Fibroblast of mammary gland (primary cell): Measurements from ENCODE around the gene RAVER1.
"Not testable (repeated sequence)": the region's sequence is repeated elsewhere in the genome, so short reads cannot be mapped to it uniquely, and the experiment has no call there.

Source experiments
- DNase-seq: peaks from one replicate; pipeline ENCODE4 v3.0.0-alpha.2; 2010; ENCODE audit warnings: low read depth
- H3K4me3 ChIP-seq: 2 replicates; pipeline ENCODE4 v1.5.1; 2011; ENCODE audit warnings: low read depth, mild to moderate bottlenecking, low read length, moderate library complexity; ENCODE audit not compliant: control insufficient read depth
- TF ChIP-seq, protein P1 (sequence below): conservative IDR thresholded peaks from 2 replicates; pipeline ENCODE4 v1.5.1; 2011; ENCODE audit warnings: low read depth, low read length, inconsistent platforms; ENCODE audit not compliant: control insufficient read depth, insufficient read depth

The RAVER1 gene

GRCh38 chr19:10288662-10289166, 44.6 kb downstream of the RAVER1 start:
- no peak overlapping the region for H3K4me3 ChIP-seq
- DNase-seq = peak; percentile 45
- TF ChIP-seq, protein P1, sequence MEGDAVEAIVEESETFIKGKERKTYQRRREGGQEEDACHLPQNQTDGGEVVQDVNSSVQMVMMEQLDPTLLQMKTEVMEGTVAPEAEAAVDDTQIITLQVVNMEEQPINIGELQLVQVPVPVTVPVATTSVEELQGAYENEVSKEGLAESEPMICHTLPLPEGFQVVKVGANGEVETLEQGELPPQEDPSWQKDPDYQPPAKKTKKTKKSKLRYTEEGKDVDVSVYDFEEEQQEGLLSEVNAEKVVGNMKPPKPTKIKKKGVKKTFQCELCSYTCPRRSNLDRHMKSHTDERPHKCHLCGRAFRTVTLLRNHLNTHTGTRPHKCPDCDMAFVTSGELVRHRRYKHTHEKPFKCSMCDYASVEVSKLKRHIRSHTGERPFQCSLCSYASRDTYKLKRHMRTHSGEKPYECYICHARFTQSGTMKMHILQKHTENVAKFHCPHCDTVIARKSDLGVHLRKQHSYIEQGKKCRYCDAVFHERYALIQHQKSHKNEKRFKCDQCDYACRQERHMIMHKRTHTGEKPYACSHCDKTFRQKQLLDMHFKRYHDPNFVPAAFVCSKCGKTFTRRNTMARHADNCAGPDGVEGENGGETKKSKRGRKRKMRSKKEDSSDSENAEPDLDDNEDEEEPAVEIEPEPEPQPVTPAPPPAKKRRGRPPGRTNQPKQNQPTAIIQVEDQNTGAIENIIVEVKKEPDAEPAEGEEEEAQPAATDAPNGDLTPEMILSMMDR = no peak

DNA sequence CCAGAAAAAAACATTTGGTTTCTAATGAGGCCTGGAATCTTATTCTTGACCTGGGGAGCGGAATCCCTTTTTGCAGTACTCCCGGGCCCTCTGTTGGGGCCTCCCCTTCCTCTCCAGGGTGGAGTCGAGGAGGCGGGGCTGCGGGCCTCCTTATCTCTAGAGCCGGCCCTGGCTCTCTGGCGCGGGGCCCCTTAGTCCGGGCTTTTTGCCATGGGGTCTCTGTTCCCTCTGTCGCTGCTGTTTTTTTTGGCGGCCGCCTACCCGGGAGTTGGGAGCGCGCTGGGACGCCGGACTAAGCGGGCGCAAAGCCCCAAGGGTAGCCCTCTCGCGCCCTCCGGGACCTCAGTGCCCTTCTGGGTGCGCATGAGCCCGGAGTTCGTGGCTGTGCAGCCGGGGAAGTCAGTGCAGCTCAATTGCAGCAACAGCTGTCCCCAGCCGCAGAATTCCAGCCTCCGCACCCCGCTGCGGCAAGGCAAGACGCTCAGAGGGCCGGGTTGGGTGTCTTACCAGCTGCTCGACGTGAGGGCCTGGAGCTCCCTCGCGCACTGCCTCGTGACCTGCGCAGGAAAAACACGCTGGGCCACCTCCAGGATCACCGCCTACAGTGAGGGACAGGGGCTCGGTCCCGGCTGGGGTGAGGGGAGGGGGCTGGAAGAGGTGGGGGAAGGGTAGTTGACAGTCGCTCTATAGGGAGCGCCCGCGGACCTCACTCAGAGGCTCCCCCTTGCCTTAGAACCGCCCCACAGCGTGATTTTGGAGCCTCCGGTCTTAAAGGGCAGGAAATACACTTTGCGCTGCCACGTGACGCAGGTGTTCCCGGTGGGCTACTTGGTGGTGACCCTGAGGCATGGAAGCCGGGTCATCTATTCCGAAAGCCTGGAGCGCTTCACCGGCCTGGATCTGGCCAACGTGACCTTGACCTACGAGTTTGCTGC, 46.3 kb downstream of the RAVER1 start, which contains the start of gene ICAM4:
ICAM4 (plus strand) TSS at position 153 of the 935 bp plus-strand sequence; CDS start at position 211, 58 bp downstream.
- no peak within 1 kb of the TSS for H3K4me3 ChIP-seq
- no peak for DNase-seq

GRCh38 chr19:10285393-10285792, 47.9 kb downstream of the RAVER1 start:
- TF ChIP-seq, protein P1 = no peak
- H3K4me3 ChIP-seq = no peak overlapping the region
- no peak for DNase-seq

More for the DNA sequence above, 46.3 kb downstream of the RAVER1 start, which contains the start of gene ICAM4:
- TF ChIP-seq, protein P1 = no peak

DNA sequence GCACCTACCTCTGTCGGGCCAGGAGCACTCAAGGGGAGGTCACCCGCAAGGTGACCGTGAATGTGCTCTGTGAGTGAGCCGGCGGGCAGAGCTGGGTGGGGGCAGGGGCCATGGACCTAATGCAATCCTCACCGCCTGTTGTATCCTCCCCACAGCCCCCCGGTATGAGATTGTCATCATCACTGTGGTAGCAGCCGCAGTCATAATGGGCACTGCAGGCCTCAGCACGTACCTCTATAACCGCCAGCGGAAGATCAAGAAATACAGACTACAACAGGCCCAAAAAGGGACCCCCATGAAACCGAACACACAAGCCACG, 48.4 kb downstream of the RAVER1 start:
- no peak for DNase-seq
- TF ChIP-seq, protein P1 = no peak
- no peak overlapping the region for H3K4me3 ChIP-seq

DNA sequence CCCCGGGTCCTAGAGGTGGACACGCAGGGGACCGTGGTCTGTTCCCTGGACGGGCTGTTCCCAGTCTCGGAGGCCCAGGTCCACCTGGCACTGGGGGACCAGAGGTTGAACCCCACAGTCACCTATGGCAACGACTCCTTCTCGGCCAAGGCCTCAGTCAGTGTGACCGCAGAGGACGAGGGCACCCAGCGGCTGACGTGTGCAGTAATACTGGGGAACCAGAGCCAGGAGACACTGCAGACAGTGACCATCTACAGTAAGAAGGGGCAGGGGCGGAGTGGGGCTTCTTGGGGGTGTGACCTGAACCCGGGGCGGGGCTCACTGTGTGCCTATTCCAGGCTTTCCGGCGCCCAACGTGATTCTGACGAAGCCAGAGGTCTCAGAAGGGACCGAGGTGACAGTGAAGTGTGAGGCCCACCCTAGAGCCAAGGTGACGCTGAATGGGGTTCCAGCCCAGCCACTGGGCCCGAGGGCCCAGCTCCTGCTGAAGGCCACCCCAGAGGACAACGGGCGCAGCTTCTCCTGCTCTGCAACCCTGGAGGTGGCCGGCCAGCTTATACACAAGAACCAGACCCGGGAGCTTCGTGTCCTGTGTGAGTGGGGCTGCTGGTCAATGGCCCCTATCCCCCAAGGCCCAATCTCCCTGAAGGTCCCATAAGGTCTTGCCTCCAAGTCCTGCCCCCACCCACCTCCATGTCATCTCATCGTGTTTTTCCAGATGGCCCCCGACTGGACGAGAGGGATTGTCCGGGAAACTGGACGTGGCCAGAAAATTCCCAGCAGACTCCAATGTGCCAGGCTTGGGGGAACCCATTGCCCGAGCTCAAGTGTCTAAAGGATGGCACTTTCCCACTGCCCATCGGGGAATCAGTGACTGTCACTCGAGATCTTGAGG, 49.0 kb downstream of the RAVER1 start:
- no peak overlapping the region for H3K4me3 ChIP-seq
- DNase-seq = no peak
- TF ChIP-seq, protein P1 = no peak

GRCh38 chr19:10283301-10284064, 49.8 kb downstream of the RAVER1 start:
- no peak for DNase-seq

GRCh38 chr19:10282043-10282442, 51.3 kb downstream of the RAVER1 start:
- not testable (repeated sequence) for DNase-seq, H3K4me3 ChIP-seq

More at GRCh38 chr19:10283301-10284064, 49.8 kb downstream of the RAVER1 start:
- H3K4me3 ChIP-seq = no peak overlapping the region
- TF ChIP-seq, protein P1 = no peak
